Lower leg skin (tissue), 4 donors: ENCODE data around the gene CCDC183. TPM values are rescaled to one million over a fixed set of nuclear protein-coding genes. Genes with fewer than 3 reads are reported as not detected.

Experiments used
- DNase-seq, 2 donors: peaks; one replicate each; pipeline ENCODE4 v3.0.0-alpha.2; 2019; ENCODE audit warnings: low spot score in 2 of 2
- H3K4me3 ChIP-seq: fragments of 200-600 bp; sonication (generic); 2 replicates; pipeline ENCODE4 v1.5.1; 2017; ENCODE audit warnings: mild to moderate bottlenecking, low read depth; ENCODE audit not compliant: poor library complexity, severe bottlenecking
- POLR2A ChIP-seq, 2 donors: fragments of 450-650 bp; IDR thresholded peaks; one replicate each; pipeline ENCODE4 v1.6.1; 2016 to 2017; ENCODE audit warnings: antibody characterized with exemption in 2 of 2, mild to moderate bottlenecking in 1 of 2, moderate library complexity in 1 of 2
- WGBS, 2 donors: methylation state at CpG; one replicate each; pipeline ENCODE4 v1.1.5; 2018; 5-methylcytosine and 5-hydroxymethylcytosine counted together
- intact Hi-C: fragments of 100-400 bp; cut with DNase I; formaldehyde crosslinking; loops from one replicate; pipeline ENCODE4 v1.15.0; 2023; ENCODE audit warnings: low total_unique reads
- total RNA-seq, 4 donors: library from RNA; depleted of rRNA; stranded (reverse); fragments of >200 nt; gene quantifications; one replicate each; pipeline ENCODE4 v1.1.0, GENCODE V29; 2016
- TF ChIP-seq, protein P1 (sequence below), 3 donors: fragments of 450-650 bp; IDR thresholded peaks; one replicate each; pipeline ENCODE4 v1.5.1; 2016; ENCODE audit warnings: antibody characterized with exemption in 3 of 3, mild to moderate bottlenecking in 3 of 3, moderate library complexity in 2 of 3

The CCDC183 gene
- total RNA-seq, 4 donors from 2014 or later, result 0.37 to 9.1 (median 2.0) TPM

DNA sequence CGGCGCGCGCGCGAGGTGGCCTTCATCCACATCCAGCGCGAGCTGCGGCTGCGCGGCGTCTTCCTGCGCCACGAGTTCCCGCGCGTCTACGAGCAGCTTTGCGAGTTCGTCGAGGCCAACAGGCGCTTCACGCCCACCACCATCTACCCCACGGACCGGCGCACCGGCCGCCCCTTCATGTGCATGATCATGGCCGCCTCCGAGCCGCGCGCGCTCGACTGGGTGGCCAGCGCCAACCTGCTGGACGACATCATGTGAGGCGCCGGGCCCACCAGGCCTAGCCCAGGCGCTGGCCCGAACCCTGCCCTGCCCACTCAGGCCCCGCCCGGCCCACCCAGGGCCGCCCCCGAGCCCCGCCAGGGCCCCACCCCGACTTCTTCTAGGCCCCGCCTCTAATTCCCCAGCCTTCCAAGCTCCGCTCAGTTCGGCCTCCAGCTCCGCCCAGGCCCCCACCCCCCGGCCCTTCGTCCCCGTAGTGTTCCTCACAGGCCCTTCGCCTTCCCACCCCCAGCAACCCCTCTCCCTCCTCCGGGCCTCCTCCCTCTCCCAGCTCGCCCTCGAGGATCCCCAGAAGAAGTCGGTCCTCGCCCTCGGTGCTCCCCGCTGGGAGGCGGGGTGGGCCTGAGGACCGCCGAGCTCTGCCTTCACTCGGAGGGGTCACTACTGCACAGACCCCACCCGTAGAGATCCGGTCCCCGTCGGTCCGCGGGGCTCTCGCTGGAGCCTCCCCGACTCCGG lies 51.1 kb downstream of the CCDC183 start:
- TF ChIP-seq POLR2A (IDR thresholded peaks at IDR 0.05), result no peak
- H3K4me3 ChIP-seq, result no peak overlapping the region
- intact Hi-C loops, result no loop called here
- WGBS, 2 donors, result 0 to 2% methylated on average over 28 to 55 of the region's 75 CpGs
- DNase-seq, result peak in 1 of 2 donors; percentile 93

DNA sequence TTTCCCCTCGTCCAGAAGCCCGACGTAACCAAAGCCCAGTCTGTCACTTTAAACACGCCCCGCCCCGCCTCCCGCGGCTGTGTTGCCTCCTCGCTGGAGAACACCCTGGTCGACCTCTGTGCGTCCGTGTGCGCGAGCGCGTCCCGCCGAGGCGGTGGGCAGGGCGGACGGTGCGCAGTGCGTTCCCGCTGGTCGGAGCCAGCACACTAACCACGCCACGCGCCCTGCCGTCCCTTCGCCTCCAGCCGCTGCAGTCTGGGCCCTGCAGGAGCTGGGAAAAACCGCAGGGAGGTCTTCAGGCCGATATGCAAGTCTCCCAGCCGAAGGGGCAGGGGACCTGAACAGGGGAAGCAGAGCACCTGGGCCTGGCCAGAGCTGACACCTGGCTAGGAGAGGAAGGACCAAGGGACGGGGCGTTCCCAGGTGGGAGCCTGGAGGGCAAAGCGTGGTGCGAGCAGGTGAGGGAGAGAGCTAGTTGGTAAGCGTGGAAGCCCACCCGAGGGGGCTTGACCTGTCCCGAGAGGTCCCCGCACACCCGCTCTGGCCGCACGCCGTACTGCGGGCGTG lies 51.8 kb downstream of the CCDC183 start:
- intact Hi-C loops, result no loop called here
- peak overlapping the region; percentile 64 for H3K4me3 ChIP-seq
- DNase-seq, result peak; percentile 86 to 98
- TF ChIP-seq, protein P1, sequence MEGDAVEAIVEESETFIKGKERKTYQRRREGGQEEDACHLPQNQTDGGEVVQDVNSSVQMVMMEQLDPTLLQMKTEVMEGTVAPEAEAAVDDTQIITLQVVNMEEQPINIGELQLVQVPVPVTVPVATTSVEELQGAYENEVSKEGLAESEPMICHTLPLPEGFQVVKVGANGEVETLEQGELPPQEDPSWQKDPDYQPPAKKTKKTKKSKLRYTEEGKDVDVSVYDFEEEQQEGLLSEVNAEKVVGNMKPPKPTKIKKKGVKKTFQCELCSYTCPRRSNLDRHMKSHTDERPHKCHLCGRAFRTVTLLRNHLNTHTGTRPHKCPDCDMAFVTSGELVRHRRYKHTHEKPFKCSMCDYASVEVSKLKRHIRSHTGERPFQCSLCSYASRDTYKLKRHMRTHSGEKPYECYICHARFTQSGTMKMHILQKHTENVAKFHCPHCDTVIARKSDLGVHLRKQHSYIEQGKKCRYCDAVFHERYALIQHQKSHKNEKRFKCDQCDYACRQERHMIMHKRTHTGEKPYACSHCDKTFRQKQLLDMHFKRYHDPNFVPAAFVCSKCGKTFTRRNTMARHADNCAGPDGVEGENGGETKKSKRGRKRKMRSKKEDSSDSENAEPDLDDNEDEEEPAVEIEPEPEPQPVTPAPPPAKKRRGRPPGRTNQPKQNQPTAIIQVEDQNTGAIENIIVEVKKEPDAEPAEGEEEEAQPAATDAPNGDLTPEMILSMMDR (IDR thresholded peaks at IDR 0.05), result no peak
- TF ChIP-seq POLR2A (IDR thresholded peaks at IDR 0.05), result no peak
- WGBS, 2 donors, result 0 to 1% methylated on average over 21 to 41 of the region's 48 CpGs

GRCh38 chr9:136848393-136849037 lies 52.4 kb downstream of the CCDC183 start:
- DNase-seq, result peak in 1 of 2 donors; percentile 92
- H3K4me3 ChIP-seq, result peak overlapping the region; percentile 64
- intact Hi-C loops, result no loop called here
- TF ChIP-seq, protein P1 (IDR thresholded peaks at IDR 0.05), result no peak
- no peak for TF ChIP-seq POLR2A (IDR thresholded peaks at IDR 0.05)
- 0 to 2% methylated on average over 41 to 50 of the region's 53 CpGs for WGBS, 2 donors

DNA sequence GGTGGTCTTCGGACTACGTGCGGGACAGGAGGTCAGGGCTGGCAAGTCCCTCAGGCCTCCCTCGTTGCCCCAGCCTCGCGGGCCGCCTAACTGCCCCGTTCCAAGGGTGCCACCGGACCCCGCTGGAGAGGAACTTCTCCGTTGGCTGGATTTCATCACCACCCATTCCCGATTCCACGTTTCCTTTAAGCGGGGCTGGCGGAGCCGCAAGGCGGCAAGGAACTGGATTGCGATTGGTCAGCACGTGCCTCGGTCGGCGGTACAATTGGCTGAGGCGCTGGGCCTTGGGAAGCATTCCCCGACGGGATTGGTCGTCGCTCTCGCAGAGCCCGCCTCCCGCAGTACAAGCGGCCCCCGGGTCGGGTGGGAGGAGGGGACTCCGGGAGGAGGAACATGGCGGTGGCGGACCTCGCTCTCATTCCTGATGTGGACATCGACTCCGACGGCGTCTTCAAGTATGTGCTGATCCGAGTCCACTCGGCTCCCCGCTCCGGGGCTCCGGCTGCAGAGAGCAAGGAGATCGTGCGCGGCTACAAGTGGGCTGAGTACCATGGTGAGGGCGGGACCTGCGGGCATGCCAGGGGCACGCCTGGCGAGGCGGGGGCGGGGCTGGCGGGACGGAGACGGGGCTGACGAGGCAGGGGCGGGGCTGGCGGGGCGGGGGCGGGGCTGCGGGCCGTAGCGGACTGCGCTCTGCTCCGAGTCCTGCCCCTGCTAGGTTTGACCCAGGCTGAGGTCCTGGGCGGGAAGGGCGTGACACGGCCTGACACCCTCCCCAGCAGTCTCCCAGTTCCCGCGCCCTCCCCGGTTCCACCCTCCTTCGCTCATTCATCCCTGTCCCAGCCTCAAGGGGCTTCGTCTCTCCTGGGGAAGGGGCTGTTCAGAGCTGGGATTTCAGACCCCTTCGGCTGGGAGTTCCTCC lies 53.2 kb downstream of the CCDC183 start, which contains the start of gene PHPT1:
Gene PHPT1, plus strand, starts transcription at position 372 of the 922 bp plus-strand sequence. Its CDS starts 22 bp downstream, at position 394.
- H3K4me3 ChIP-seq, result peak within 1 kb of the TSS; percentile 64
- 1% methylated on average over 31 to 57 of the region's 77 CpGs for WGBS, 2 donors
- DNase-seq, result peak; percentile 98 to 100
- TF ChIP-seq POLR2A (IDR thresholded peaks at IDR 0.05), result peak in 1 of 2 donors; percentile 40
- TF ChIP-seq, protein P1 (IDR thresholded peaks at IDR 0.05), result no peak
- intact Hi-C loops, result no loop called here

- TF ChIP-seq, protein P1 (IDR thresholded peaks at IDR 0.05), result no peak
- TF ChIP-seq POLR2A (IDR thresholded peaks at IDR 0.05), result no peak
- no peak for DNase-seq
- no peak overlapping the region for H3K4me3 ChIP-seq
- intact Hi-C loops, result loop anchor here (10.0 kb wide), 1 partner anchor 95 kb away; the partner anchor contains the start of genes C8G and FBXW5
- 34 to 35% methylated on average over 26 to 40 of the region's 43 CpGs for WGBS, 2 donors
Observed at GRCh38 chr9:136849960-136850865, 54.1 kb downstream of the CCDC183 start.
